ENCODE measurements around the gene FUT9. TPM values are rescaled to one million over a fixed set of nuclear protein-coding genes. Genes with fewer than 3 reads are reported as not detected.

Gene FUT9
- polyA plus RNA-seq, 1 donor, result 0.03 TPM

DNA sequence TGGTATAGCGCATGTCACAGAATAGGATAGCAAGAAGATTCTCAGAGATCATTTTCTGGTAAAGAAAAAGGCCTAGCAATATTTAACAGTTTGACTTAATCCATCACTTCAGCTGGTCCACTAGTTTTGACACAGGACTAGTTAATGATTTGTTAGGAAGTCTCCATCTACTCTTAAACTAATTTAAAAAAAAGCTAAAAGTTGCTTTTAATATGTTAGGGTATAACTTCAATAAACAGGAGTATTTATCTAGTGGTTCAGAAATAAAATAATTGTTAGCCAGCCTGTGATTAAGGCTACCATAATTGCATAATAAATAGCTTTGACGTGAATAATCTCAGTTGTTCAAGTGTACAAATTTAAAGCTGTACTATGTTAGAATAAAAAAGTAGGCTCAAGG lies 195.6 kb downstream of the FUT9 start:
- H3K9me3 ChIP-seq (ENCODE audit: control insufficient read depth, low read depth, low read length), result no peaks in the 10 kb centered on the region
- no peaks in the 10 kb centered on the region for H3K4me1 ChIP-seq (ENCODE audit: control insufficient read depth, insufficient read depth, low read length)
- H3K27me3 ChIP-seq (ENCODE audit: control insufficient read depth, insufficient read depth, low read length), result no peaks in the 10 kb centered on the region
- no peak overlapping the region for H3K27ac ChIP-seq (ENCODE audit: low read length)
- DNase-seq, result no peak
- 75% methylated on average over 1 of the region's 2 CpGs for WGBS (ENCODE audit: insufficient coverage, low lambda C conversion rate)
- H3K36me3 ChIP-seq (ENCODE audit: control insufficient read depth, insufficient read depth, low read length), result no peaks in the 10 kb centered on the region
- no peak overlapping the region for H3K4me3 ChIP-seq (ENCODE audit: low read length)

DNA sequence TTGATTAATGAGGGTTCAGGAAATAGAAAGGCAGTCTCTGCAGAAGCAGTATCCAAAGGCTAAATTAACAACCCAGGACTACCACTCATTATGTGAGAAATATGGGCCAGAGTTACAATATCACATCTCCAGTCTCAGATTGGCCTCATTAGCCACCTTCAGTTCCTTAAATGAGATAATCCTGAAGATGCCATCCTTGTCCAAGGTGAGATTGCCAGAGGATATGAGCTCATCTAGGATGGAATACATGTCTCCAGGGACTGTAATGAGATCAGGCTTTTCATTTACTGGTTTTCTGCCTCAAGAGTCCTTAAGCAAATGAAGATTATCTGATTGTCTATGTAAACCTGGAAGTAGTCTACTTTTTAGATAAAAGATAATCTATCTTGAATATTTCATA lies 196.3 kb downstream of the FUT9 start:
- no peaks in the 10 kb centered on the region for H3K36me3 ChIP-seq (ENCODE audit: control insufficient read depth, insufficient read depth, low read length)
- H3K9me3 ChIP-seq (ENCODE audit: control insufficient read depth, low read depth, low read length), result no peaks in the 10 kb centered on the region
- H3K4me1 ChIP-seq (ENCODE audit: control insufficient read depth, insufficient read depth, low read length), result no peaks in the 10 kb centered on the region
- no peak for DNase-seq
- H3K27ac ChIP-seq (ENCODE audit: low read length), result no peak overlapping the region
- no peaks in the 10 kb centered on the region for H3K27me3 ChIP-seq (ENCODE audit: control insufficient read depth, insufficient read depth, low read length)
- no peak overlapping the region for H3K4me3 ChIP-seq (ENCODE audit: low read length)

DNA sequence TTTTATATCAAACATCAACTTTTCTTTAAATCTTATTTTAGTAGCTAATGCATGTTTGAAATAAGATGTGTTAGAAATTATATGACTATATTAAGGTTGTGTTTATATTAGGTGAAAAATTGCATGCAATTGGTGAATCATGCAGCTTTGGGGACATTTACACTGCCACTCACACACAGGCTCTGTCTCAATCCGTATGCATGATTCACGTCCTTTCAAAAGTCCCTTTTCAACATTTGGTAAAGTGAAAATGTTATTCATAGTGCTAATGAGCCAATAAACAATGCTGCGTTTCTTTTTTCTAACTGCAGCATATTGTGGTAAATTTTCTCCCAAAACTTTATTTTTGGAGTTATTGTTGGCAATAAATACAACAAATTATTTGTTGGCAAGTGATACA lies 198.0 kb downstream of the FUT9 start:
- H3K27me3 ChIP-seq (ENCODE audit: control insufficient read depth, insufficient read depth, low read length), result no peaks in the 10 kb centered on the region
- WGBS (ENCODE audit: insufficient coverage, low lambda C conversion rate), result 100% methylated on average over 3 of the region's 3 CpGs
- DNase-seq, result no peak
- H3K36me3 ChIP-seq (ENCODE audit: control insufficient read depth, insufficient read depth, low read length), result no peaks in the 10 kb centered on the region
- no peaks in the 10 kb centered on the region for H3K4me1 ChIP-seq (ENCODE audit: control insufficient read depth, insufficient read depth, low read length)
- no peak overlapping the region for H3K4me3 ChIP-seq (ENCODE audit: low read length)
- H3K9me3 ChIP-seq (ENCODE audit: control insufficient read depth, low read depth, low read length), result no peaks in the 10 kb centered on the region
- H3K27ac ChIP-seq (ENCODE audit: low read length), result no peak overlapping the region

DNA sequence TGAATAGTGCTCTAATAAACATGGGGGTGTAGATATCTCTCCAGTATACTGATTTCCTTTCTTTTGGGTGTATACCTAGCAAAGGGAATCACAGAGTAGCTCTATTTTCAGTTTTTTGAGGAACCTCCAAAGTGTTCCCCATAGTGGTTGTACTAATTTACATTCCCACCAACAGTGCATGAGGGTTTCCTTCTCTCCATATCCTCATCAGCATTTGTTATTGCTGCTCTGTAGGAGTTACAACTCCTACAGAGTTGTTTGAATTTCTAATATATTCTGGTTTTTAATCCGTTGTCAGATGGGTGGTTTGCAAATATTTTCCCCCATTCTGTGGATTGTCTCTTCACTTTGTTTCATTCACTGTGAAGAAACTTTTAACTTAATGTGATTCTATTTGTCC lies 207.9 kb downstream of the FUT9 start:
- Histone ChIP-seq H3K27me3 (ENCODE audit: control insufficient read depth, insufficient read depth, low read length) (no peaks in the 10 kb centered on the region), H3K4me3 (ENCODE audit: low read length) (no peak overlapping the region), H3K27ac (ENCODE audit: low read length) (no peak overlapping the region), H3K4me1 (ENCODE audit: control insufficient read depth, insufficient read depth, low read length) (no peaks in the 10 kb centered on the region), H3K36me3 (ENCODE audit: control insufficient read depth, insufficient read depth, low read length) (no peaks in the 10 kb centered on the region), H3K9me3 (ENCODE audit: control insufficient read depth, low read depth, low read length) (no peaks in the 10 kb centered on the region)
- WGBS (ENCODE audit: insufficient coverage, low lambda C conversion rate), result no CpG with 5 or more reads among the region's 1 CpG
- DNase-seq, result no peak

DNA sequence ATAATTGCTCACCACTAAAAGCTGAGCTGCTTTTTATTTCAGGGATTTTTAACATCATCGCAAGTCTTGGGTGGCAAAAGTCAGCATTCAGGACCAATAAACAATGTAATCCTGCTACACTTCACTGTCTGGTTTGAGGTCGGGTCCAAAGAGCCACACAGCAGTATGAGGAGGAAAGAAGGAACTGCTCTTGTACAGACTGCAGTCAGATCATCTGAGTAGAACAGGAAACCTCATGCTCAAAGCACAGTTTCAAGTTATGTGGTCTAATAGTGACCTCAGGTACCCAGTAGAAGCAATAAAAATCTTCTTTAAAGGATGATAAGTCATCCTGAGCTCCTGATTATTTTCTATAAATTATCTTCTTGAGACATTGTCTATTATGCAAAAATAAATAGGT lies 211.4 kb downstream of the FUT9 start:
- no CpG with 5 or more reads among the region's 2 CpGs for WGBS (ENCODE audit: insufficient coverage, low lambda C conversion rate)
- no peak for DNase-seq
- H3K4me1 ChIP-seq (ENCODE audit: control insufficient read depth, insufficient read depth, low read length), result no peaks in the 10 kb centered on the region
- no peaks in the 10 kb centered on the region for H3K9me3 ChIP-seq (ENCODE audit: control insufficient read depth, low read depth, low read length)
- H3K27me3 ChIP-seq (ENCODE audit: control insufficient read depth, insufficient read depth, low read length), result no peaks in the 10 kb centered on the region
- H3K4me3 ChIP-seq (ENCODE audit: low read length), result no peak overlapping the region
- no peaks in the 10 kb centered on the region for H3K36me3 ChIP-seq (ENCODE audit: control insufficient read depth, insufficient read depth, low read length)
- H3K27ac ChIP-seq (ENCODE audit: low read length), result no peak overlapping the region

DNA sequence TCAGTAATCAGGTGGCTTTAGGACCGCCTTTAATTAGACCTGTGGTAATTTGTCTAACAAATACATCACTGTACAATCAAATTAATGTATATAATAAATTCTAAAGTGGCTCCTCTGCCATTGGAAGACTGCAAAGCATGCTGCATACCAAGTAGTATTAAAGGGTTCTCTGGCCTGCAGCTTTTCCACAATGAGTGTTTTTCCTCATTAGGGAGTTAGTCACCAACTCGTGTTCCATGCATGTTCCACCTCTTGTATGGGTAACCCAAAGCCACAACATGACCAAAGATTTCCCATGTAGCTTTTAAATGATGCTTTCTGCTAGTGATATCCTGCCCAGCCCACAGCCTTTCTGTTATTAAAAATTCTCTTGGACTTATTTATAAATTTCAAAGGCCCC lies 218.7 kb downstream of the FUT9 start:
- H3K36me3 ChIP-seq (ENCODE audit: control insufficient read depth, insufficient read depth, low read length), result no peaks in the 10 kb centered on the region
- no peak for DNase-seq
- no peaks in the 10 kb centered on the region for H3K4me1 ChIP-seq (ENCODE audit: control insufficient read depth, insufficient read depth, low read length)
- H3K27ac ChIP-seq (ENCODE audit: low read length), result no peak overlapping the region
- no peaks in the 10 kb centered on the region for H3K27me3 ChIP-seq (ENCODE audit: control insufficient read depth, insufficient read depth, low read length)
- 88% methylated on average over 1 of the region's 2 CpGs for WGBS (ENCODE audit: insufficient coverage, low lambda C conversion rate)
- H3K4me3 ChIP-seq (ENCODE audit: low read length), result no peak overlapping the region
- no peaks in the 10 kb centered on the region for H3K9me3 ChIP-seq (ENCODE audit: control insufficient read depth, low read depth, low read length)

DNA sequence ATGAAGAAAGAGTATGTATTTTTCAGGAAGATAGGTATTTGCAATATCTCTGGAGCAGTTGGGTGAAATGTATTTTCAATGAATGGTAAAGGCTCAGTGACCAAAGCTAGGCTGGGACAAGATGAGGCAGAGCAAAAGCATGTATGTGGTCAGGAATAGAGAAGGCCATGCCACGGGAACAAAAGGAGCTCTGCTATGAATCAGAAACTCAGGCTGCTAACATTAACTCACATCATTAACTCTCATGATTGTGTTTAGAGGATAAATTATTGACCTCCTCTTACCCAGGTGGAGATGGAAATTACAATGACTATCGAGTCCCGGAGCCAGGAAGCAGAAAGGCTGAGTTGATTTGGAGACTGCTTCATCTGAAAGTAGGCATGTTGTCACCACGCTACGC lies 220.2 kb downstream of the FUT9 start:
- Histone ChIP-seq H3K4me3 (ENCODE audit: low read length) (no peak overlapping the region), H3K27ac (ENCODE audit: low read length) (no peak overlapping the region), H3K9me3 (ENCODE audit: control insufficient read depth, low read depth, low read length) (no peaks in the 10 kb centered on the region), H3K36me3 (ENCODE audit: control insufficient read depth, insufficient read depth, low read length) (no peaks in the 10 kb centered on the region), H3K4me1 (ENCODE audit: control insufficient read depth, insufficient read depth, low read length) (no peaks in the 10 kb centered on the region), H3K27me3 (ENCODE audit: control insufficient read depth, insufficient read depth, low read length) (no peaks in the 10 kb centered on the region)
- DNase-seq, result no peak
- no CpG with 5 or more reads among the region's 5 CpGs for WGBS (ENCODE audit: insufficient coverage, low lambda C conversion rate)

DNA sequence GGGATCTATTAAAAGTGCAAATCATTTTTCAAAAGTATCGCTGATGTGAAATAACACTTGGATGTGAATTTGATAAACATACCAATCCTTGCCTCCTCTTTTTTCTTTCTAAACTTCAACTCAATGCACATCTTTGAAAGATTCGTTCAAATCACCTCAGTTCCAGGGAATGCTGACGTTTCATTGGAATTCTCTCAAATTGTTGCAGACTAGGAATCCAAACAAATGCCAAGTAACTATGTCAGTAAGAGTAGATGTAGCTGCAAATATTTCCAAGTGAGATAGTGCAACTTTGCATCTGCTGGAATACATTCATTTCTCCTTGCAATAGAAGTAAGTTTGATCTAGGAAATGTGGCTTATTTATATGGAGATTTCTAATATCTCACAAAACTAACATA lies 220.7 kb downstream of the FUT9 start:
- no peak overlapping the region for H3K4me3 ChIP-seq (ENCODE audit: low read length)
- H3K4me1 ChIP-seq (ENCODE audit: control insufficient read depth, insufficient read depth, low read length), result no peaks in the 10 kb centered on the region
- H3K27me3 ChIP-seq (ENCODE audit: control insufficient read depth, insufficient read depth, low read length), result no peaks in the 10 kb centered on the region
- WGBS (ENCODE audit: insufficient coverage, low lambda C conversion rate), result 88% methylated on average over 1 of the region's 3 CpGs
- no peaks in the 10 kb centered on the region for H3K9me3 ChIP-seq (ENCODE audit: control insufficient read depth, low read depth, low read length)
- DNase-seq, result no peak
- no peaks in the 10 kb centered on the region for H3K36me3 ChIP-seq (ENCODE audit: control insufficient read depth, insufficient read depth, low read length)
- no peak overlapping the region for H3K27ac ChIP-seq (ENCODE audit: low read length)

DNA sequence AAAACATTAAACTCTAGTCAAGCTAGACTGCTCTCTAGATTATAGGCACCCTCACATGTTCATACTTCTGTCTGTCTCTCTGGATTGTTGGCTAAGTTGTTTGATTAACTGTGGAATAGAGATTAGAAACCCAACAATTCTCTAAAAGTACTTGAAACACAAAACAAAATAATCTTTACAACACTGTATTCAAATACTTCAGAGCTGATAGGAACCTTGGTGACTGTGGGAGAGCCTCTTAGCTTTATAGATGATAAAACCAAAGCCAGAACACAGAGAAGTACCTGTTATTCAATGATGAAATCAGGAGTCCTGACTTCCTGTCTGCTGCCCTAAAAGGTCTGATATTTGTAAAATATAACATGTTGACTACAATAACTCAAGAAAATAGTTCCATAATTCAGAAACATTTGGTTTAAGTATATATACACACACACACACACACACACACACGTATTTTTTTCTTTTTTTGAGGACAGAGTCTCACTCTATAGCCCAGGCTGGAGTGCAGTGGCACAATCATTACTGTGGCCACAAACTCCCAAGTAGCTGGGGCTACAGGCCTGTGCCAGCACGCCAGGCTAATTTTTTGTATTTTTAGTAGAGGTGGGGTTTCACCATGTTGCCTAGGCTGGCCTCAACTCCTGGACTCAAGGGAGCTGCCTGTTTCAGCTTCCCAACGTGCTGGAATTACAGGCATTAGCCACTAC lies 222.0 kb downstream of the FUT9 start:
- Histone ChIP-seq H3K9me3 (ENCODE audit: control insufficient read depth, low read depth, low read length) (no peaks in the 10 kb centered on the region), H3K4me1 (ENCODE audit: control insufficient read depth, insufficient read depth, low read length) (no peaks in the 10 kb centered on the region), H3K36me3 (ENCODE audit: control insufficient read depth, insufficient read depth, low read length) (no peaks in the 10 kb centered on the region), H3K27ac (ENCODE audit: low read length) (no peak overlapping the region), H3K4me3 (ENCODE audit: low read length) (no peak overlapping the region), H3K27me3 (ENCODE audit: control insufficient read depth, insufficient read depth, low read length) (no peaks in the 10 kb centered on the region)
- DNase-seq, result no peak
- WGBS (ENCODE audit: insufficient coverage, low lambda C conversion rate), result no CpG with 5 or more reads among the region's 3 CpGs

DNA sequence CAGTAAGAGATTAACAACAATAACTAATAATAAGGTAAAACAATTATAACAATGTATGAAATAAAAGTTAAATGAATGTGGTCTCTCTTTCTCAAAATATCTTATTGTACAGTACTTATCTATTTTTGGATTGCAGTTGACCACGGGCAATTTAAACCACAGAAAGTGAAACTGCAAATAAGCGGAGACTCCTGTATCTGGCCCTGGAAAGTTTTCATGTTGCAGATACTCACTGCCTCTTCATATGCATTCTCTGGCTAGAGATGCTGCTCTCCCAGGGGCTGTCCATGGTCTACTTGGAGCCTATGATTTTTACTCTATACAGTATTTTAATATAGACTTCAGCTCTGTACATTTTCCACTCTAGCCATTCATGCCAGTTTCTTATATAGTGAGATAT lies 230.8 kb downstream of the FUT9 start:
- no peaks in the 10 kb centered on the region for H3K9me3 ChIP-seq (ENCODE audit: control insufficient read depth, low read depth, low read length)
- no peak overlapping the region for H3K4me3 ChIP-seq (ENCODE audit: low read length)
- no CpG with 5 or more reads among the region's 2 CpGs for WGBS (ENCODE audit: insufficient coverage, low lambda C conversion rate)
- no peaks in the 10 kb centered on the region for H3K4me1 ChIP-seq (ENCODE audit: control insufficient read depth, insufficient read depth, low read length)
- no peak overlapping the region for H3K27ac ChIP-seq (ENCODE audit: low read length)
- H3K36me3 ChIP-seq (ENCODE audit: control insufficient read depth, insufficient read depth, low read length), result no peaks in the 10 kb centered on the region
- DNase-seq, result no peak
- no peaks in the 10 kb centered on the region for H3K27me3 ChIP-seq (ENCODE audit: control insufficient read depth, insufficient read depth, low read length)

DNA sequence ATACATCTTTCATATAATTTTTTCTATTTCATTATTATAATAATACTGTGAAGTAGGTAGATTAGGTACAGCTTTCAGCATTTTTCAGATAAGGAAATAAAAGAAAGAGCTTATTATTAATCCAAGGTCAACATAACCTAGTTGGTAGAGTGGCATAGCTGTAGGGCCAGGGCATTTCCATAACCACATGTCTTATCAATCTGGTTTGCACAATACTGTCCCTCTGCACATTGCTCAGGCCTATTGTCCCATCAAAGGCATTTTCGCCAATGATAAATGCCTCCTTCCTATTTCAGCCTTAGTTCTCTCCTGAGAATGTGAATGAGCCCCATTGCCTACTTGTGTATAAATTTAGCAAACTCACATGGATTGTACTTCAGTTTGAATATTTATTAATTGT lies 234.0 kb downstream of the FUT9 start:
- no CpG with 5 or more reads among the region's 1 CpG for WGBS (ENCODE audit: insufficient coverage, low lambda C conversion rate)

More for the DNA sequence above, 234.0 kb downstream of the FUT9 start:
- DNase-seq, result no peak
- Histone ChIP-seq H3K4me3 (ENCODE audit: low read length) (no peak overlapping the region), H3K27me3 (ENCODE audit: control insufficient read depth, insufficient read depth, low read length) (no peaks in the 10 kb centered on the region), H3K9me3 (ENCODE audit: control insufficient read depth, low read depth, low read length) (no peaks in the 10 kb centered on the region), H3K4me1 (ENCODE audit: control insufficient read depth, insufficient read depth, low read length) (no peaks in the 10 kb centered on the region), H3K36me3 (ENCODE audit: control insufficient read depth, insufficient read depth, low read length) (no peaks in the 10 kb centered on the region), H3K27ac (ENCODE audit: low read length) (no peak overlapping the region)
